SH-SY5Y (cell line): ENCODE results near the gene HAPSTR1.

Source experiments
- GATA2 ChIP-seq: IDR thresholded peaks from 2 replicates; pipeline ENCODE4 v1.6.1; 2011; ENCODE audit warnings: mild to moderate bottlenecking, low read depth, low read length
- GATA3 ChIP-seq: IDR thresholded peaks from 2 replicates; pipeline ENCODE4 v1.6.1; 2011; ENCODE audit warnings: low read depth, mild to moderate bottlenecking, low read length, moderate library complexity

The HAPSTR1 gene

DNA sequence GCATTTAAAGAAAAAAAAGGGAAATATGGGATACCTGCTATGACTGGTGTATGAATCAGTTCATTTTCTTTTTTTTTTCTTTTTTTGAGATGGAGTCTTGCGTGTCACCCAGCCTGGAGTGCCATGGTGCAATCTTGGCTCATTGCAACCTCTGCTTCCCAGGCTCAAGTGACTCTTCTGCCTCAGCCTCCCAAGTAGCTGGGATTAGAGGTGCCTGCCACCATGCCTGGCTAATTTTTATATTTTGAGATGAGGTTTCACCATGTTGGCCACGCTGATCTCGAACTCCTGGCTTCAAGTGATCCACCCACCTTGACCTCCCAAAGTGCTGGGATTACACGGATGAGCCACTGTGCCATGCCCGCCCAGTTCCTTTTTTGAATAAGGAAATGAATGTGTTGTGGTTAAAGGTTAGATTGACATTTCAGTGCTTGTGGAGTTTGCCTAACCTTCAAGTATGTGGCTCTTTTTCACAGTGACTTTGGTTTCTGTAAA, 7.7 kb downstream of the HAPSTR1 start:
- TF ChIP-seq GATA2 (no peak), GATA3 (no peak)

DNA sequence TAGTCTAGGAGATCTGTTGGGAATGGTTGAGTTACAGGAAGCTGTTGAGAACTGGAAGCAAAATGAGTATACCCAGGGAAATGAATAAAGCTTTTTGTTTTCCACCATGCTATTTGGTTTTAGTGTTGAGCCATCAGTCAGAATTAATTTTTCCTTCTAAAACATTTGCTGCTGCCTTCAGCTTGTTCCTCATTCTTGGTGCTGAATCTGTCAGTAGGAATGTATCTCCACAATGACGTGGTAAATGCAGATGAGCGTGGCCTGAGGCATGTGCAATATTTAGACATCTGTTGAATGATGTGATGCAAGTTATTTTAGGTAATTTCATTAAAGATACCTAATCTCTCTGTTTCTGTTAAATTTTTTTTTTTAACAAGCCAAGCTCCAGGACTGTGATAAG, 10.9 kb downstream of the HAPSTR1 start:
- no peak for TF ChIP-seq GATA3
- no peak for TF ChIP-seq GATA2

DNA sequence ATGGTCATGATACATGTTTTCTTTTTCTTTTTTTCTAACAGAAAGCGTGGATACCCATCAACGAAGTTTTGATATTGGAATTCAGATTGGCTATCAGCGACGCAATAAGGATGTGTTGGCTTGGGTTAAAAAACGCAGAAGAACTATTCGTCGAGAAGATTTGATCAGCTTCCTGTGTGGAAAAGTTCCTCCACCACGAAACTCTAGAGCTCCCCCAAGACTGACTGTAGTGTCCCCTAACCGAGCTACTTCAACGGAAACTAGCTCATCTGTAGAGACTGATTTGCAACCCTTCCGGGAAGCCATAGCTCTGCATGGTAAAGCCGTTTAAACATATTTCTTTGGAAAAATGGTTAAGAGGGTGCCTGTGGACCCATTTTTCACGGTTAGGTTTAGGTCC, 11.5 kb downstream of the HAPSTR1 start:
- no peak for TF ChIP-seq GATA2
- TF ChIP-seq GATA3, result no peak

- TF ChIP-seq GATA2, result no peak
These were observed 12.1 kb downstream of the HAPSTR1 start for GRCh38 chr16:9103546-9103945.

DNA sequence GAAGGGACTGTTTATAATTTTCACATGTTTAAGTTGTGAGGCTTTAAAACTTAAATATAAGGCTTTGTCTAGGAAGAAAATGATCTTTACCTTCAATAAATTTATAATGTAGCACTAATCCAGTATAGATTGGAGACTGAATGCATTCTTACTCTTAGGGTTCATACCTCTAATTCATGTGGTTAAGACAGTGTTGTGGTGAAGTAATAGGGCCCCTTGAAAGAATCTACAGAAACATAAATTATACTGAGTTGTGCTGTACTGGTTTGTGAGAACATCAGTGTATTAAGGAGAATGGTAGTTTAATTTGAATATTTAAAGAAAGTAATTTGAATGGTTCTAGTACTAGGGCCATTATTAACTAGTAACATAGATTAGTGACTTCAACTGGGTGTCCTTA, 13.7 kb downstream of the HAPSTR1 start:
- TF ChIP-seq GATA2 (no peak), GATA3 (no peak)

DNA sequence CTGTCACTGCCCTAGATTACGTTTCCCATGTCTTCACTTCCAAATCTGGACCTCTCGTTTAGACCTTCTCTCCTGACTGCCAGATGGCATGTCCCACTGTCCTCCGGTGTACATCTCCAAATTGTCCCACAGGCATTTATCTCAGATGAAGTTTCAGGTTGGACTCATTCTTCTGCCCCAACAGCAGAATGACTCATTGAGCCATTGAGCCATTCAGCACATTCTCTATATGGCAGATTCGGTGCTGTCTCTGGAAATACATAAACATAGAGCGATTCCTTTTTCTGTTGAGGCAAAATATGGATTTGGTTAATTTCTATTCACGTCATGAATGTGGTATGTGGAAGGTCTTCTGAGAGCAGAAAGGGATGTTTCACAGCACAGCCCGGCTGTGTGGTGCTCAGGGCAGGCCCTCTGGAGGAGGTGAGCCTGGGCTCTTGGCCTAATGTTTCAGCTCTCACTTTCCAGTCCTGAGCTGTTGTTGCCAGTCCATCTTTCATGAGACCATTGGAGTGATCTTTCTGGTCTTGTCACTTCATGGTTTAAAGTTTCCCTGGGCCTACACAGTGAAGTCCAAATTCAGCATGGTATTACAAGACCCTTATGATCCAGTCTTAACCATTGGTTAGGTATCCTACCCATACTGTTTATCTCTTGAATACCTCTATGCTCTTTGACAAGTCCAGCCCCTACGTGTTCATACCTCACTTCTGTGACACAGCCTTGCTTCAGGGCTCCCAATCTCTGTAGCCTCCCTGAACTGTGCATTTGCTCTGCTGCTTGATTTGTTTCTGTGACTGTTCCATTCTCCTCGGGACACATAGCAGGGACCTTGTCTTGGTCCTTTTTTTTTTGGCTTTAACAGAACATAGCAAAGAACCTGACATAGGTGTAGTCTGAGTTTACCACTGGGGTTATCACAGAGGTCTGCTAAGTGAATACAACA, 15.9 kb downstream of the HAPSTR1 start:
- no peak for TF ChIP-seq GATA2
- TF ChIP-seq GATA3, result no peak

GRCh38 chr16:9109255-9109654, 17.8 kb downstream of the HAPSTR1 start:
- TF ChIP-seq GATA2 (no peak), GATA3 (no peak)

DNA sequence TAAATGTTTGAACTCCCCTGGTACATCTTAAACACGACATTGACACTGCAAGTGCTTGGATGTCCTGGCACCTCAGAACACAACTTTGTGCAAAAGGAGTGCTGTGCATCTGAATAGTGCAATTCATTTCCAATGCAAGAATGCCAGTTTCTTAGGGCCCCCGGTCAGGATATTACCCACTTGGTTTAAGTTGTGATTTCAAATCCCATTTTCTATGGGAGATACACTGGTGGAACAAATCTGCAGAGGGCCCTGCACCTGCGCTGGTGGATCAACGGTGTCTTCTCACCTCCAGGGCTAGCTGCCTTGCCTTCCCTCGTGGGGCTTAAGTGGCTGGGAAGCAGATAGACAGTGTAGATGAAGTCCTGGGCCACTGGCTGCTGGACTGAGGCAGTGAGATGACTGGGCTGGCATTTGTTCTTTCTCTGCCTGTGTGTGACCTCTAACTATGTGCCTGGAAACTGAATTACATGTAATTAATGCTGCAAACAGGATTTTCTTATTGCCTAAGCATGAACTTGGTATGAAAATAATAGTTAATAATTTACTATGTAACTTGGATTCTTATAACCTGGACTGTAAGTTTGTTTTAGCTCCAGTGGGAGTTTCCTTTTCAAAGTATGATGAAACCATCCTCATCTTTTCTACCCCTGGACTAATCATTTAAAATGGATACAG, 20.9 kb downstream of the HAPSTR1 start:
- TF ChIP-seq GATA3 (no peak), GATA2 (no peak)

DNA sequence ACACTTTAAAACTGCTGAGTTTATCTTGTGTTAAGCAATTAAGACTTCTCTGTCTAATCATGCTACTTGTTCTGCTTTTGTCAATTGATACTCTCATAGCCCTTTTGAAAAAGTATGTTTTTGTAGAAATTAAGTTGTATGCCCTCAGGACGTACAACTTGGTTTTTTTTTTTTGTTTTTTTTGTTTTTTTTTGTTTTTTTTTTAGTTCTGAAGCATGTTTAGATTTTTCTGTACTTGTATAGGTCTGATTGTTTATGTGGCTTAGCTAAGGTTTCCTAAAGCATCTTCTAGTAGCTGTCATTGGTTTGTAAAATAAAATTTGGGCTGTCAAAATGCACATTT, 21.4 kb downstream of the HAPSTR1 start:
- TF ChIP-seq GATA3, result no peak
- TF ChIP-seq GATA2, result no peak

DNA sequence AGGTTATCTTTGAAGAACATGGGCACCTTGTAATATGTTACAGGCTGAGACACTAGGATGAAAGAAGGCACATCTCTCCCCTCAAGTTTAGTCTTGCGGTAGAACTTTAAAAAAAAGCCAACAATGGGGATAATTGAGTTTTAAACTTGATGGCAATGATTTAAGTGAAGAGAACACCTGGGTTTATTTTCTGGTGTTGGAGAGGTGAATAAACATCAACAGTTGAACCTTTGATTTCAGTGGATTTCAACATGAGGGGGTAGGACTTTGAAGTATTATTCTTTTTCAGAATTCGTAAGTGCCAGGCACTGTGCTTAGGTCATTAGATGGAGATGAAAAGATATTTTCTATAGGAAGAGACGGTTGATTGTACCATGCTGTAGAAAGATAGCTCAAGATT, 22.3 kb downstream of the HAPSTR1 start:
- TF ChIP-seq GATA2 (no peak), GATA3 (no peak)

DNA sequence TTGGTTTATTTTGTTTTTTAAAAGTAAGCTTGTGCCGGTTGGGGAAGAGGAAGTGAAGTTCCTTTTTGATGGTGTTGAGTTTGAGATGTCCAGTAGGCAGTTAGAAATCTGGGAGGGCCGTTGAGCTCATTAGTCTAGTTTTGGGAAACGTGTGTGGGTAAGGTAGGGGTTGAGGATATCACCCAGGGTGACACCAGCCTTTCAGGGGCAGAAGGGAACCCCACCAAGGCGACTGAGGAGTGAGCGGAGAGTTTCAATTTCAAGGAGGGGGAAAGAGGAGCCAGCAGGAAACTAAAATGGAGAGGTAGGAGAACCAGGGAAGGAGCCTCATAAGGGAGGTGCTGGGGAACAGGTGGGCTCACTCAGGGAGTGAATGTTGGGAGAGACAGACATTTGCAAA, 22.7 kb downstream of the HAPSTR1 start:
- TF ChIP-seq GATA3 (no peak), GATA2 (no peak)

DNA sequence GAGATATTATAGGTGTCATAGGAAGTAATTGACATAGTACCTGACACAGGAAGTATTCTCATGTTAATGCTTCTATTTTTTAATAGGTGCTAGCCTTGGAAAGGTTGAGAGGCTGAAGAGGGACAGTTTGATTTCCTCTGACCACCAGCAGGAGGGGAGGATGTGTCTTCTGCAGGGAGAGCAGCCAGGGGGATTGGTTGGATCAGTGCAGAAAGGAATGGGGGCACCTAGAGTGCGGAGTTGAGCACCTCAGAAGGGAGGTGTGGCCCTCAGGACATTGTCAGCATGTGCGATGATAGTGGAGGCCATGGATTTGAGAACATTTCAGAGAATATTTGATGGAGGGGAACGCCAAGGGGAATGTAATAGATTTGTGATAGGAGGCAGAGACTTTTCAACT, 23.4 kb downstream of the HAPSTR1 start:
- no peak for TF ChIP-seq GATA3
- no peak for TF ChIP-seq GATA2

GRCh38 chr16:9115277-9115676, 23.8 kb downstream of the HAPSTR1 start:
- TF ChIP-seq GATA2 (no peak), GATA3 (no peak)

DNA sequence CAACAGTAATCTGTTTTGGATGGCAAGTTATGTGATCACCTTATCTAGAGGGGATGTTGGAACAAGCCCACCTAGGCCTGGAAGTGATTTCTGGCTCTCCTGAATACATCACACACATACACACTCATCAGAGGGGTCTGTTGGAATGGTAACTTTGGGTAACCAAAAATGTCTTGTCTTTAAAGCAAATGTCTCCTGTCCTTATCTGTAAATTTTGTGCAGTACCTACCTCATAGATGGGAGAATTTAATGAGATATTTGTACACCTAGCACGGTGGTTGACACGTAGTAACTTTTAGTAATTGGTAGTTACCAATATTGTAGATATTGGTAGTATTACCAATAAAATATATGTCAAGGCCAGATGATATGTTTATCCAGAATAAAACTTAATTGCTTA, 24.7 kb downstream of the HAPSTR1 start:
- TF ChIP-seq GATA2 (no peak), GATA3 (no peak)

- TF ChIP-seq GATA3 (no peak), GATA2 (no peak)
These were observed 26.7 kb downstream of the HAPSTR1 start for GRCh38 chr16:9118170-9118569.

DNA sequence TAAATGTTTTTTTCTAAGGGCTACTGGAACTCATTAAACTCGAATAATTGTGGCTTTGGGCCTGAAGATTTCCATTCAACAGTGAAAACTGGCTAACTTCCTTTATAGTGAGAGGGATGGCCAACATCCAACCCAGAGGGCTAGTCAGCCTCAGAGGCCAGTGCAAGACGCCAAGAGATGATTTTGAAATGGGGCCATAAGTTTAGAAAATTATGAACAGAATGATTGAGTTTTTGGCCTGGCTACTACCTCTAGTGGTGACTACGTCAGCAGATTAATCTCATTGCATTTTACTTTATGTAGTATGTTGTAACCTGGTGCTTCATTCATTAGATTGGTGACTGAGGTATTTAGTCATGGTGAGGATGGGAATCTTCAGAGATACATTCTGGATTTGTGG, 28.4 kb downstream of the HAPSTR1 start:
- TF ChIP-seq GATA3, result no peak
- no peak for TF ChIP-seq GATA2
